ENCODE data around the gene FRS2. TPM values are rescaled to one million over a fixed set of nuclear protein-coding genes. Genes with fewer than 3 reads are reported as not detected.

FRS2 gene
- total RNA-seq, 1 experiment from 2014 or later: 35.0 TPM

GRCh38 chr12:69492739-69493138, 22.6 kb downstream of the FRS2 start:
- no peak overlapping the region for H3K4me3 ChIP-seq (ENCODE audit: low read length)
- H3K4me2 ChIP-seq (ENCODE audit: low read length): no peak overlapping the region
- TF ChIP-seq EZH2phosphoT487 (IDR thresholded peaks at IDR 0.05; ENCODE audit: borderline replicate concordance, low read length) (no peak), CTCF (conservative IDR thresholded peaks at IDR 0.05; ENCODE audit: low read depth, low read length) (no peak), EZH2 (IDR thresholded peaks at IDR 0.05; ENCODE audit: low read length, unreplicated experiment) (no peak)
- ATAC-seq (no peak), DNase-seq (no peak)
- no peaks in the 10 kb centered on the region for H3K9me2 ChIP-seq (replicated peaks; ENCODE audit: low read length)
- H3K27me3 ChIP-seq (ENCODE audit: low read length): no peaks in the 10 kb centered on the region
- intact Hi-C loops (cut with micrococcal nuclease): no loop called here
- H3K4me1 ChIP-seq (ENCODE audit: insufficient read depth, low read length): no peaks in the 10 kb centered on the region
- peaks cover 7% of the 10 kb centered on the region for H3K36me3 ChIP-seq (ENCODE audit: low read depth, low read length)
- H3K9ac ChIP-seq (ENCODE audit: low read length): no peak overlapping the region
- no peaks in the 10 kb centered on the region for H3K9me3 ChIP-seq (ENCODE audit: low read length)
- ChIA-PET POLR2A (ENCODE audit: unreplicated experiment) (no interaction called here), CTCF (no interaction called here)
- no peak overlapping the region for H3K27ac ChIP-seq (ENCODE audit: low read length)
- no TSS peak for BruUV-seq (replicated peaks)
- H2AFZ ChIP-seq (ENCODE audit: low read length): no peak overlapping the region
- H4K20me1 ChIP-seq (ENCODE audit: low read length): no peaks in the 10 kb centered on the region; the same call in 1 of the 2 replicates
- H3F3A ChIP-seq (ENCODE audit: low read length, unreplicated experiment): no peaks in the 10 kb centered on the region
- H3K79me2 ChIP-seq (ENCODE audit: low read length): peaks cover 99% of the 10 kb centered on the region

GRCh38 chr12:69495071-69495470, 24.9 kb downstream of the FRS2 start:
- Histone ChIP-seq H3K79me2 (ENCODE audit: low read length) (peaks cover 100% of the 10 kb centered on the region), H3K4me1 (ENCODE audit: insufficient read depth, low read length) (peaks cover 14% of the 10 kb centered on the region), H3K36me3 (ENCODE audit: low read depth, low read length) (no peaks in the 10 kb centered on the region), H3K27ac (ENCODE audit: low read length) (no peak overlapping the region), H3K9me3 (ENCODE audit: low read length) (no peaks in the 10 kb centered on the region), H3K9ac (ENCODE audit: low read length) (no peak overlapping the region), H4K20me1 (ENCODE audit: low read length) (no peaks in the 10 kb centered on the region; the same call in 1 of the 2 replicates), H3K4me2 (ENCODE audit: low read length) (no peak overlapping the region), H3F3A (ENCODE audit: low read length, unreplicated experiment) (no peaks in the 10 kb centered on the region), H3K4me3 (ENCODE audit: low read length) (no peak overlapping the region), H2AFZ (ENCODE audit: low read length) (no peak overlapping the region), H3K27me3 (ENCODE audit: low read length) (no peaks in the 10 kb centered on the region), H3K9me2 (replicated peaks; ENCODE audit: low read length) (no peaks in the 10 kb centered on the region)
- TF ChIP-seq EZH2 (IDR thresholded peaks at IDR 0.05; ENCODE audit: low read length, unreplicated experiment) (no peak), EZH2phosphoT487 (IDR thresholded peaks at IDR 0.05; ENCODE audit: borderline replicate concordance, low read length) (no peak), CTCF (conservative IDR thresholded peaks at IDR 0.05; ENCODE audit: low read depth, low read length) (no peak)
- BruUV-seq (replicated peaks): no TSS peak
- POLR2A ChIA-PET (ENCODE audit: unreplicated experiment): no interaction called here
- intact Hi-C loops (cut with micrococcal nuclease): no loop called here
- peak; percentile 46 for ATAC-seq
- no peak for DNase-seq
- CTCF ChIA-PET: no interaction called here

GRCh38 chr12:69497308-69498026, 27.3 kb downstream of the FRS2 start:
- ChIA-PET CTCF (no interaction called here), POLR2A (ENCODE audit: unreplicated experiment) (no interaction called here)
- intact Hi-C loops (cut with micrococcal nuclease): no loop called here
- H3K9me3 ChIP-seq (ENCODE audit: low read length): no peaks in the 10 kb centered on the region
- no peak for DNase-seq
- H3K4me2 ChIP-seq (ENCODE audit: low read length): no peak overlapping the region
- no TSS peak for BruUV-seq (replicated peaks)
- no peaks in the 10 kb centered on the region for H3K36me3 ChIP-seq (ENCODE audit: low read depth, low read length)
- no peak overlapping the region for H3K4me3 ChIP-seq (ENCODE audit: low read length)
- no peaks in the 10 kb centered on the region for H3K27me3 ChIP-seq (ENCODE audit: low read length)
- H2AFZ ChIP-seq (ENCODE audit: low read length): no peak overlapping the region
- no peak for ATAC-seq
- no peaks in the 10 kb centered on the region for H3F3A ChIP-seq (ENCODE audit: low read length, unreplicated experiment)
- peaks cover 38% of the 10 kb centered on the region for H3K4me1 ChIP-seq (ENCODE audit: insufficient read depth, low read length)
- H3K27ac ChIP-seq (ENCODE audit: low read length): no peak overlapping the region
- TF ChIP-seq EZH2phosphoT487 (IDR thresholded peaks at IDR 0.05; ENCODE audit: borderline replicate concordance, low read length) (no peak), EZH2 (IDR thresholded peaks at IDR 0.05; ENCODE audit: low read length, unreplicated experiment) (no peak), CTCF (conservative IDR thresholded peaks at IDR 0.05; ENCODE audit: low read depth, low read length) (no peak)
- no peak overlapping the region for H3K9ac ChIP-seq (ENCODE audit: low read length)
- no peaks in the 10 kb centered on the region; the same call in 1 of the 2 replicates for H4K20me1 ChIP-seq (ENCODE audit: low read length)
- no peaks in the 10 kb centered on the region for H3K9me2 ChIP-seq (replicated peaks; ENCODE audit: low read length)
- peaks cover 98% of the 10 kb centered on the region for H3K79me2 ChIP-seq (ENCODE audit: low read length)

Data from PC-3 (cell line).